Upper lobe of left lung (tissue), 6 donors: ENCODE measurements around the gene SLC52A1. TPM values are rescaled to one million over a fixed set of nuclear protein-coding genes. Genes with fewer than 3 reads are reported as not detected.

Source experiments
- ATAC-seq, 2 donors: fragments of 200-7000 bp; cut with Tn5 transposase; one replicate each; pipeline ENCODE4 v1.9.1; 2022; ENCODE audit warnings: mild to moderate bottlenecking in 2 of 2, moderate library complexity in 2 of 2; ENCODE audit not compliant: low FRiP score in 2 of 2
- DNase-seq, 2 donors: peaks; one replicate each; pipeline ENCODE4 v3.0.0-alpha.2; 2019 to 2020
- H3K27ac ChIP-seq, 4 donors: fragments of 200-600 bp; sonication (generic); one replicate each; pipeline ENCODE4 v1.5.1; 2016 to 2019
- H3K27me3 ChIP-seq, 4 donors: fragments of 200-600 bp; sonication (generic); one replicate each; pipeline ENCODE4 v1.5.1; 2017 to 2019
- H3K36me3 ChIP-seq, 4 donors: fragments of 200-600 bp; sonication (generic); one replicate each; pipeline ENCODE4 v1.5.1; 2016 to 2019
- H3K4me1 ChIP-seq, 4 donors: fragments of 200-600 bp; sonication (generic); one replicate each; pipeline ENCODE4 v1.5.1; 2018 to 2019
- H3K4me3 ChIP-seq, 4 donors: fragments of 200-600 bp; sonication (generic); one replicate each; pipeline ENCODE4 v1.5.1; 2017 to 2019; ENCODE audit warnings: mild to moderate bottlenecking in 2 of 4, moderate library complexity in 1 of 4
- H3K9me3 ChIP-seq, 4 donors: fragments of 200-600 bp; sonication (generic); one replicate each; pipeline ENCODE4 v1.5.1; 2018 to 2019
- EP300 ChIP-seq, 4 donors: sonication (generic); formaldehyde crosslinking; IDR thresholded peaks; one replicate each; pipeline ENCODE4 v1.5.1; 2017; ENCODE audit warnings: antibody characterized with exemption in 4 of 4, control low read depth in 2 of 4
- POLR2A ChIP-seq, 4 donors: fragments of 450-650 bp; IDR thresholded peaks; one replicate each; pipeline ENCODE4 v1.5.1; 2016 to 2017; ENCODE audit warnings: antibody characterized with exemption in 4 of 4, mild to moderate bottlenecking in 2 of 4
- POLR2AphosphoS5 ChIP-seq, 2 donors: sonication (generic); formaldehyde crosslinking; IDR thresholded peaks; one replicate each; pipeline ENCODE4 v1.5.1; 2017; ENCODE audit warnings: antibody characterized with exemption in 2 of 2
- WGBS, 2 donors: methylation state at CpG; one replicate each; pipeline ENCODE4 v1.1.5; 2017 to 2018; 5-methylcytosine and 5-hydroxymethylcytosine counted together
- total RNA-seq, 6 donors: library from RNA; depleted of rRNA in 4 of 6; stranded (reverse); fragments of >200 nt in 4 of 6; gene quantifications; one replicate each; pipeline versions ENCODE4 v1.1.0 to v1.2.1, GENCODE V29; 2016 to 2021
- TF ChIP-seq, protein P1 (sequence below), 6 experiments: fragments of 450-650 bp in 4 of 6; fragments of 200-600 bp in 2 of 6; sonication (generic) in 2 of 6; IDR thresholded peaks; one replicate each; pipeline ENCODE4 v1.5.1; 2016 to 2019; ENCODE audit warnings: antibody characterized with exemption in 6 of 6
- donor health status: DM: no; HTN: no; CAD: no; lungs with moderate emphysema.
- donor health status: DM: no; HTN: yes; CAD: no; lungs with severe emphysema.

The SLC52A1 gene
- total RNA-seq, 6 donors from 2014 or later: 0.15 to 4.0 (median 0.82) TPM

GRCh38 chr17:5042157-5043022, 7.2 kb upstream of the SLC52A1 start:
- DNase-seq (no peak), ATAC-seq (no peak)
- Histone ChIP-seq H3K4me3 (no peak overlapping the region), H3K36me3 (no peaks in the 10 kb centered on the region), H3K4me1 (no peaks in the 10 kb centered on the region), H3K27ac (peak overlapping the region in 2 of 4 donors; percentile 19 to 30), H3K27me3 (no peaks in the 10 kb centered on the region), H3K9me3 (no peaks in the 10 kb centered on the region)
- 79 to 82% methylated on average over 15 of the region's 15 CpGs for WGBS, 2 donors
- TF ChIP-seq POLR2A (IDR thresholded peaks at IDR 0.05) (no peak), EP300 (IDR thresholded peaks at IDR 0.05) (no peak), POLR2AphosphoS5 (IDR thresholded peaks at IDR 0.05) (no peak)
- TF ChIP-seq, protein P1, sequence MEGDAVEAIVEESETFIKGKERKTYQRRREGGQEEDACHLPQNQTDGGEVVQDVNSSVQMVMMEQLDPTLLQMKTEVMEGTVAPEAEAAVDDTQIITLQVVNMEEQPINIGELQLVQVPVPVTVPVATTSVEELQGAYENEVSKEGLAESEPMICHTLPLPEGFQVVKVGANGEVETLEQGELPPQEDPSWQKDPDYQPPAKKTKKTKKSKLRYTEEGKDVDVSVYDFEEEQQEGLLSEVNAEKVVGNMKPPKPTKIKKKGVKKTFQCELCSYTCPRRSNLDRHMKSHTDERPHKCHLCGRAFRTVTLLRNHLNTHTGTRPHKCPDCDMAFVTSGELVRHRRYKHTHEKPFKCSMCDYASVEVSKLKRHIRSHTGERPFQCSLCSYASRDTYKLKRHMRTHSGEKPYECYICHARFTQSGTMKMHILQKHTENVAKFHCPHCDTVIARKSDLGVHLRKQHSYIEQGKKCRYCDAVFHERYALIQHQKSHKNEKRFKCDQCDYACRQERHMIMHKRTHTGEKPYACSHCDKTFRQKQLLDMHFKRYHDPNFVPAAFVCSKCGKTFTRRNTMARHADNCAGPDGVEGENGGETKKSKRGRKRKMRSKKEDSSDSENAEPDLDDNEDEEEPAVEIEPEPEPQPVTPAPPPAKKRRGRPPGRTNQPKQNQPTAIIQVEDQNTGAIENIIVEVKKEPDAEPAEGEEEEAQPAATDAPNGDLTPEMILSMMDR (IDR thresholded peaks at IDR 0.05): no peak

GRCh38 chr17:5034651-5035050, 575 bp downstream of the SLC52A1 start:
- H3K36me3 ChIP-seq: no peaks in the 10 kb centered on the region
- no peaks in the 10 kb centered on the region for H3K9me3 ChIP-seq
- 89 to 98% methylated on average over 11 to 14 of the region's 14 CpGs for WGBS, 2 donors
- H3K27ac ChIP-seq: no peak overlapping the region
- DNase-seq (peak in 1 of 2 donors; percentile 78), ATAC-seq (no peak)
- H3K27me3 ChIP-seq: peaks cover 0 to 6% (median 1%) of the 10 kb centered on the region in 4 donors
- TF ChIP-seq POLR2A (IDR thresholded peaks at IDR 0.05) (no peak), POLR2AphosphoS5 (IDR thresholded peaks at IDR 0.05) (no peak), EP300 (IDR thresholded peaks at IDR 0.05) (no peak)
- TF ChIP-seq, protein P1 (IDR thresholded peaks at IDR 0.05): no peak
- peaks cover 8 to 24% (median 10%) of the 10 kb centered on the region in 4 donors for H3K4me1 ChIP-seq
- H3K4me3 ChIP-seq: no peak overlapping the region

DNA sequence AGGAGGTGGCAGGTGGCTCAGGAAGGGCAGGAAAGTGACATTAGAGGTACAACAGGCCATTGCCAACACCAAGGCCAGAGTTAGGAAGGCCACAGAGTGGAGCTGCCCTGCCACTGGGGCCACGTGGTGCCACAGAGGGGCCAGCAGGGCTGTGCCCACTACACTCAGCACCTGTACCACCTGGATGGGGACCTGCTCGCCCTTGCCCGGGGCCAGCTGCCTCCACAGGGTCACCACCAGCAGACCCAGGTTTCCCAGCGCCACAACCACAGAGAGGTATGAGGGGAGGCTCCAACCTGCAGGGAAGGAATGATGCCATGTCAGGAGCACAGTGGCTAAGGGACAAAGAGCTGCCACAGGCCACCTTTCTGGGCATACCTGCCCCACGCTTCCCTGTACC, 1.2 kb downstream of the SLC52A1 start:
- DNase-seq: peak in 1 of 2 donors; percentile 63
- no peak for ATAC-seq
- 87 to 96% methylated on average over 4 to 5 of the region's 5 CpGs for WGBS, 2 donors
- peaks cover 8 to 24% (median 10%) of the 10 kb centered on the region in 4 donors for H3K4me1 ChIP-seq
- H3K36me3 ChIP-seq: no peaks in the 10 kb centered on the region
- H3K4me3 ChIP-seq: no peak overlapping the region
- no peak for TF ChIP-seq POLR2AphosphoS5 (IDR thresholded peaks at IDR 0.05)
- TF ChIP-seq, protein P1 (IDR thresholded peaks at IDR 0.05): no peak
- no peak for TF ChIP-seq EP300 (IDR thresholded peaks at IDR 0.05)
- no peak for TF ChIP-seq POLR2A (IDR thresholded peaks at IDR 0.05)
- no peak overlapping the region for H3K27ac ChIP-seq
- H3K9me3 ChIP-seq: no peaks in the 10 kb centered on the region
- H3K27me3 ChIP-seq: peaks cover 0 to 6% (median 1%) of the 10 kb centered on the region in 4 donors

DNA sequence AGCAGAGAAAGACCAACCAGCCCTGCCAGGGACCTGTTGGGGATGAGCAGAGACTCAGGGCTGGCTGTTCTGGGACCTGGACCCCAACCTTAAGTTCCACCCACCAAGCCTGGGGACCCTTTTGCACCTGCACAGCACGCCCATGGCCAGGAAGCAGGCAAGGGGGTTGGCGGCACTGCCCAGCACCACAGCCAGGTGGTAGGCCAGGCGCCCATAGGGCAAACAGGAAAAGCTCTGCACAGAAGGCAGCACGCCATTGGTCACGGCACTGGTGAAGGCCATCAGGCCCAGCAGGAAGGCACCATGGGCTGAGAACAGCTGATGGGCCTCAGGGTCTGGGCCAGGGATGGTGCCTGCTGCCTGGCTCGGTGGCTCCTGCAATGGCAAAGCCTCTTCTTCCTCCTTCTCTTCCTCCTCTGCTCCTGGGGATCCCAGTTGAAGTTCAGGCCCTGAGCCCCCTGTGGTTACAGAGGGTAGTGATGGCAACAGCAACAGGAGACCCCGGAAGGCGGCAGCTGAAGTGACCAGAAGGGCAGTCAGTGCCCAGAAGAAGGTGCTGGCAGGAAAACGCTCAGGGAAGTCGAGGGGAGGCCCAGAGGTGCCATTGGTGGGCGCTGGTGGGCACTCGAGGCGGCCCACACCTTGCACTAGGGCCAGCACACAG, 1.7 kb downstream of the SLC52A1 start:
- Histone ChIP-seq H3K9me3 (no peaks in the 10 kb centered on the region), H3K27me3 (peaks cover 0 to 6% (median 1%) of the 10 kb centered on the region in 4 donors), H3K36me3 (no peaks in the 10 kb centered on the region), H3K4me3 (no peak overlapping the region), H3K4me1 (peaks cover 8 to 24% (median 10%) of the 10 kb centered on the region in 4 donors), H3K27ac (no peak overlapping the region)
- no peak for ATAC-seq
- WGBS, 2 donors: 82 to 93% methylated on average over 7 to 13 of the region's 13 CpGs
- peak in 1 of 2 donors; percentile 58 for DNase-seq
- TF ChIP-seq EP300 (IDR thresholded peaks at IDR 0.05) (no peak), POLR2AphosphoS5 (IDR thresholded peaks at IDR 0.05) (no peak), POLR2A (IDR thresholded peaks at IDR 0.05) (no peak)
- TF ChIP-seq, protein P1 (IDR thresholded peaks at IDR 0.05): no peak
